Endothelial cell of umbilical vein (primary cell): ENCODE measurements around the gene EPS15. TPM values are rescaled to one million over a fixed set of nuclear protein-coding genes. Genes with fewer than 3 reads are reported as not detected.

ENCODE experiments used
- BruUV-seq: library from RNA; stranded (reverse); fragments of 400-500 nt; replicated peaks from 2 replicates; lab custom pipeline; 2021; lab: Mats Ljungman, UMichigan
- CTCF ChIA-PET: fragments of 300-600, 350-600 bp; sonication (Branson Sonifier 250); formaldehyde crosslinking; loops from one replicate; lab custom pipeline; 2021; ENCODE audit warnings: antibody characterized with exemption, inconsistent platforms; lab: Charles Lee
- POLR2A ChIA-PET: fragments of 300-600, 350-600 bp; sonication (Branson Sonifier 250); formaldehyde crosslinking; loops from one replicate; lab custom pipeline; 2021; ENCODE audit warnings: antibody characterized with exemption, inconsistent platforms; lab: Charles Lee
- DNase-seq: peaks from one replicate; pipeline ENCODE4 v3.0.0-alpha.2; 2011; ENCODE audit warnings: low read depth, low spot score
- FAIRE-seq: peaks from 2 replicates; lab custom pipeline; 2011; peaks lifted over from hg19 to GRCh38; lab: Jason Lieb, UNC
- H2AFZ ChIP-seq: 2 replicates; pipeline ENCODE4 v1.6.0; 2012; ENCODE audit warnings: low read depth, low read length, control low read depth, inconsistent platforms
- H3K27ac ChIP-seq: 2 replicates; pipeline ENCODE4 v1.5.1; 2011; ENCODE audit warnings: low read depth, mild to moderate bottlenecking, control low read depth, low read length, moderate library complexity; ENCODE audit not compliant: insufficient read depth
- H3K27me3 ChIP-seq, 2 experiments: 2 replicates each; pipeline versions ENCODE4 v1.6.0 to v1.6.1; 2011; ENCODE audit warnings: low read length in 2 of 2, mixed read lengths in 1 of 2; ENCODE audit not compliant: control insufficient read depth in 2 of 2, insufficient read depth in 2 of 2
- H3K36me3 ChIP-seq, 2 experiments: 2 replicates in 1 of 2; 3 replicates in 1 of 2; pipeline ENCODE4 v1.5.1; 2011; ENCODE audit warnings: low read length in 2 of 2, mild to moderate bottlenecking in 1 of 2, moderate library complexity in 1 of 2; ENCODE audit not compliant: control insufficient read depth in 2 of 2, insufficient read depth in 2 of 2; ENCODE audit errors: extremely low read depth in 1 of 2
- H3K4me1 ChIP-seq: 3 replicates; pipeline ENCODE4 v1.5.1; 2011; ENCODE audit warnings: mild to moderate bottlenecking, low read length; ENCODE audit not compliant: control insufficient read depth, insufficient read depth; ENCODE audit errors: extremely low read depth
- H3K4me2 ChIP-seq: 2 replicates; pipeline ENCODE4 v1.6.1; 2011; ENCODE audit warnings: low read length, control low read depth, mixed read lengths; ENCODE audit not compliant: insufficient read depth
- H3K4me3 ChIP-seq, 3 experiments: fragments of 200-600 bp in 1 of 3; sonication (generic), shearing (Covaris generic) in 1 of 3; replicated peaks in 1 of 3; 2 replicates each; pipeline ENCODE4 v1.5.1; 2011 to 2016; ENCODE audit warnings: control low read depth in 3 of 3, low read length in 3 of 3, mild to moderate bottlenecking in 2 of 3, inconsistent platforms in 1 of 3, low read depth in 1 of 3, moderate library complexity in 1 of 3; ENCODE audit not compliant: insufficient read depth in 1 of 3
- H3K79me2 ChIP-seq: 2 replicates; pipeline ENCODE4 v1.6.0; 2012; ENCODE audit warnings: low read length, inconsistent platforms; ENCODE audit not compliant: control insufficient read depth, insufficient read depth
- H3K9ac ChIP-seq: replicated peaks from 2 replicates; pipeline ENCODE3; 2011; ENCODE audit warnings: low read length, control low read depth; ENCODE audit not compliant: insufficient read depth; ENCODE audit errors: extremely low read depth
- H3K9me1 ChIP-seq: replicated peaks from 3 replicates; pipeline ENCODE4 v1.6.0; 2011; ENCODE audit warnings: mild to moderate bottlenecking, low read length; ENCODE audit not compliant: control insufficient read depth, insufficient read depth; ENCODE audit errors: extremely low read depth
- H3K9me3 ChIP-seq: replicated peaks from 2 replicates; pipeline ENCODE4 v1.5.1; 2012; ENCODE audit warnings: low read length, inconsistent platforms; ENCODE audit not compliant: control insufficient read depth, insufficient read depth
- H4K20me1 ChIP-seq: replicated peaks from 2 replicates; pipeline ENCODE3; 2011; ENCODE audit warnings: mild to moderate bottlenecking, low read length; ENCODE audit not compliant: control insufficient read depth, insufficient read depth; ENCODE audit errors: extremely low read depth
- CTCF ChIP-seq, 2 donors: IDR thresholded peaks; 1 replicate in 1 of 2; 2 replicates in 1 of 2; pipeline ENCODE4 v1.5.1; 2011; ENCODE audit warnings: low read length in 2 of 2, mild to moderate bottlenecking in 2 of 2, moderate library complexity in 2 of 2, control low read depth in 1 of 2, inconsistent platforms in 1 of 2, low read depth in 1 of 2; ENCODE audit not compliant: insufficient read depth in 1 of 2; ENCODE audit errors: extremely low read depth in 1 of 2
- EZH2 ChIP-seq: IDR thresholded peaks from 2 replicates; pipeline ENCODE4 v1.6.1; 2012; ENCODE audit warnings: borderline replicate concordance, low read depth, mild to moderate bottlenecking, moderate library complexity, low read length, inconsistent platforms; ENCODE audit not compliant: severe bottlenecking
- FOS ChIP-seq: IDR thresholded peaks from 2 replicates; pipeline ENCODE4 v1.6.1; 2011; ENCODE audit warnings: mild to moderate bottlenecking, low read length, moderate library complexity, borderline replicate concordance; ENCODE audit not compliant: insufficient read depth
- GATA2 ChIP-seq: IDR thresholded peaks from 2 replicates; pipeline ENCODE4 v1.7.0; 2011; ENCODE audit warnings: low read depth, mild to moderate bottlenecking, moderate library complexity, mixed read lengths, low read length; ENCODE audit not compliant: insufficient read length, insufficient read depth
- JUN ChIP-seq: IDR thresholded peaks from 2 replicates; pipeline ENCODE4 v1.6.1; 2011; ENCODE audit warnings: borderline replicate concordance, low read depth; ENCODE audit not compliant: insufficient read length, insufficient read depth
- MAX ChIP-seq: IDR thresholded peaks from 2 replicates; pipeline ENCODE4 v1.6.1; 2011; ENCODE audit not compliant: insufficient read depth, insufficient read length
- MYC ChIP-seq: IDR thresholded peaks from one replicate; pipeline ENCODE4 v1.6.1; 2011; ENCODE audit warnings: mild to moderate bottlenecking, low read depth, low read length
- POLR2A ChIP-seq: IDR thresholded peaks from 2 replicates; pipeline ENCODE4 v1.6.1; 2012; ENCODE audit warnings: low read depth, mild to moderate bottlenecking, control low read depth, low read length
- dilution Hi-C: fragments of 300-500 bp; cut with MboI; formaldehyde crosslinking; loops from one replicate; pipeline ENCODE4 v1.15.0; 2019; ENCODE audit warnings: low sequenced_read_pairs; ENCODE audit not compliant: extremely low pct_ligation_motif_present
- intact Hi-C: fragments of 100-400 bp; cut with micrococcal nuclease; formaldehyde crosslinking; loops from one replicate; pipeline ENCODE4 v1.10.0; 2022
- polyA plus RNA-seq, 4 experiments: library from polyadenylated mRNA; depleted of rRNA in 3 of 4; stranded (reverse) in 3 of 4; unstranded in 1 of 4; fragments of >200 nt; gene quantifications; 2 replicates each; pipeline versions ENCODE4 v1.2.1 to v1.2.3, GENCODE V29; 2011 to 2012; ENCODE audit warnings: missing spikeins in 1 of 4
- total RNA-seq: library from RNA; stranded (reverse); gene quantifications from 2 replicates; pipeline ENCODE4 v1.2.3, GENCODE V29; 2021

EPS15 gene
- total and polyA plus RNA-seq, 2 donors (not counting 3 experiments of a cell fraction or from before 2014, with no cell fraction given) = 15.4 to 44.8 TPM

- Histone ChIP-seq H3K79me2 (no peaks in the 10 kb centered on the region), H3K27ac (no peak overlapping the region), H3K9ac (no peak overlapping the region), H3K36me3 (no peaks in the 10 kb centered on the region), H3K4me1 (peaks cover 5% of the 10 kb centered on the region), H3K9me1 (no peaks in the 10 kb centered on the region), H4K20me1 (no peaks in the 10 kb centered on the region), H3K4me3 (no peak overlapping the region), H3K4me2 (no peak overlapping the region), H2AFZ (no peak overlapping the region), H3K27me3 (peaks cover 0 to 2% of the 10 kb centered on the region in 2 experiments), H3K9me3 (no peaks in the 10 kb centered on the region)
- intact Hi-C loops = no loop called here
- CTCF ChIA-PET = no interaction called here
- FAIRE-seq (no peak), DNase-seq (no peak)
- no TSS peak for BruUV-seq
- TF ChIP-seq GATA2 (no peak), MYC (no peak), EZH2 (no peak), CTCF (IDR thresholded peaks at IDR 0.05; ENCODE audit: extremely low read depth in 1 of 2, insufficient read depth in 1 of 2, low read depth in 1 of 2, low read length in 2 of 2) (no peak)
- POLR2A ChIA-PET = no interaction called here
- dilution Hi-C loops = no loop called here
Measured at GRCh38 chr1:51327386-51327785, 191.7 kb downstream of the EPS15 start.

- Histone ChIP-seq H4K20me1 (no peaks in the 10 kb centered on the region), H3K4me3 (no peak overlapping the region), H3K9me3 (no peaks in the 10 kb centered on the region), H3K79me2 (no peaks in the 10 kb centered on the region), H3K36me3 (no peaks in the 10 kb centered on the region), H2AFZ (no peak overlapping the region), H3K27ac (no peak overlapping the region), H3K9me1 (no peaks in the 10 kb centered on the region), H3K4me1 (peaks cover 5% of the 10 kb centered on the region), H3K4me2 (no peak overlapping the region), H3K27me3 (peaks cover 0 to 2% of the 10 kb centered on the region in 2 experiments), H3K9ac (no peak overlapping the region)
- no peak for TF ChIP-seq EZH2
- TF ChIP-seq JUN = no peak
- no peak for TF ChIP-seq MAX
- TF ChIP-seq GATA2 = no peak
- TF ChIP-seq CTCF (IDR thresholded peaks at IDR 0.05; ENCODE audit: extremely low read depth in 1 of 2, insufficient read depth in 1 of 2, low read depth in 1 of 2, low read length in 2 of 2) = no peak
- TF ChIP-seq FOS = no peak
- TF ChIP-seq POLR2A = no peak
- TF ChIP-seq MYC = no peak
- DNase-seq (no peak), FAIRE-seq (no peak)
- BruUV-seq = no TSS peak
- ChIA-PET CTCF (no interaction called here), POLR2A (no interaction called here)
- intact Hi-C loops (no loop called here), dilution Hi-C loops (no loop called here)
Measured at GRCh38 chr1:51326839-51327238, 192.2 kb downstream of the EPS15 start.
